Airway epithelial cell (primary cell): Measurements from ENCODE around the gene COPRS. TPM values are rescaled to one million over a fixed set of nuclear protein-coding genes. Genes with fewer than 3 reads are reported as not detected.

Experiments used
- total RNA-seq: library from RNA; depleted of rRNA; stranded (reverse); fragments of >200 nt; gene quantifications from 2 replicates; pipeline ENCODE4 v1.2.3, GENCODE V29; 2015

Gene COPRS
- 63.8 and 68.0 TPM in 2 replicates for total RNA-seq

DNA sequence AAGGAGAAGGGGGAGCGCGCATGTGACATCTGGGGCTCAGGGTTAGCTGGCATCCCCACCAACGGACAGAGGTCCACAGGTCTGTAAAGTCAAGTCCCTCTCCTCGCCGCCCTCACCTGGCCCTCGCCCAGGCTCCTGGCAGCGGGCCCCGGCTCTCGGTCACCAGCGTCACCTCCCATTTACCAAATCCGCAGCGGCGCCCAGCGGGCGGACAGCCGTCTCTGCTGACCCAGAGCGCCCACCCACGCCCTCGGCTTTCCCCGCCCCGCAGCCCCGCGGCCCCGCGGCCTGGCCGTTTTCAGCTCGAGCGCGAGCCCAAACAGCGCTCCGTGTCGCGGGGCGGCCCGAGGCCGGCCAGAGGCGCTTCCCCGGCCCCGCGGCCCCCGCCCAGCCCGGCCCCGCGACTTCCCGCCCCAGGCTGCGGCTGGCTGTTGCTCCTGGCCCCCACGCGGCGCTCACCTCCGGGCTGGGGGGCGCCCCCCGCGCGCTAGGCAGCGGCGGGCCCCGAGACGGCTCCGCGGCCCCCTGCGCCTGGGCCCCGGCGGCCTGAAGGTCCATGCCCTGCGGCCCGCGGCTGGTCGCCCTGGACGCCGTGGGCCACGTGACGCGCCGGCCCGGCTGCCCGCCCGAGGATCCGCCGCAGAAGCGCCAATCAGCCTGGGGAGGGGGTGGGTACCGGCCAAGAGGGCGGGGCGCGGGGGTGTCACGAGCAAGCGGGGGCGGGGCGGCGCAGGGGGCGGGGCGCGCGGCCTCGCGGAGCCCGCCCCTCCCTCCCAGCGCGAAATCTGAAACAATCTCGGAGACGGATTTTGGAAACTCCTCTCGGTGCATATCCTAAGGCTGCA, at the start of gene COPRS:
Gene COPRS (minus strand): TSS at position 603 of the 845 bp plus-strand sequence. CDS start 45 bp downstream, at position 558.

Other genes with a start within 250 kb of the COPRS start
- 26.5 and 33.3 TPM in 2 replicates for gene UTP6, start 42.5 kb upstream of the COPRS start, total RNA-seq
- gene SUZ12, start 77.8 kb upstream of the COPRS start, total RNA-seq: 8.5 and 13.2 TPM in 2 replicates
- gene LRRC37B, start 148.1 kb upstream of the COPRS start, total RNA-seq: 5.7 and 5.9 TPM in 2 replicates